SK-N-SH treated with all-trans-retinoic acid at 6 μM for 48 hours (cell line): Measurements from ENCODE around the gene HS6ST3.

Source experiments
- ATAC-seq: fragments of 200-7000 bp; cut with Tn5 transposase; 3 replicates; pipeline ENCODE4 v1.9.1; 2020; ENCODE audit warnings: mild to moderate bottlenecking, moderate library complexity
- ARNTL ChIP-seq: fragments of 450-650 bp; formaldehyde crosslinking; IDR thresholded peaks from 2 replicates; pipeline ENCODE4 v1.5.0; 2020; ENCODE audit warnings: low read depth, mild to moderate bottlenecking, moderate library complexity, borderline replicate concordance
- BACH2 ChIP-seq: fragments of 250-450 bp; sonication (Bioruptor Pico); IDR thresholded peaks from 2 replicates; pipeline ENCODE4 v1.9.0; 2021; ENCODE audit warnings: mild to moderate bottlenecking, borderline replicate concordance
- CSDC2 ChIP-seq: fragments of 250-450 bp; sonication (Bioruptor Pico); IDR thresholded peaks from 2 replicates; pipeline ENCODE4 v1.5.0; 2020; ENCODE audit warnings: mild to moderate bottlenecking, moderate library complexity
- ESRRG ChIP-seq: fragments of 250-450 bp; sonication (Bioruptor Pico); IDR thresholded peaks from 2 replicates; pipeline ENCODE4 v1.6.1; 2021; ENCODE audit warnings: mild to moderate bottlenecking
- GLIS3 ChIP-seq: fragments of 250-450 bp; sonication (Bioruptor Pico); IDR thresholded peaks from 2 replicates; pipeline ENCODE4 v1.5.0; 2020; ENCODE audit warnings: mild to moderate bottlenecking, moderate library complexity
- ISL1 ChIP-seq: fragments of 250-450 bp; sonication (Bioruptor Pico); IDR thresholded peaks from 2 replicates; pipeline ENCODE4 v2.1.2; 2022; ENCODE audit warnings: mild to moderate bottlenecking, moderate library complexity
- PPARA ChIP-seq: fragments of 250-450 bp; sonication (Bioruptor Pico); IDR thresholded peaks from 2 replicates; pipeline ENCODE4 v1.5.0; 2020; ENCODE audit warnings: mild to moderate bottlenecking, borderline replicate concordance
- RARB ChIP-seq: fragments of 250-450 bp; sonication (Bioruptor Pico); IDR thresholded peaks from 2 replicates; pipeline ENCODE4 v1.8.0; 2021; ENCODE audit warnings: mild to moderate bottlenecking, moderate library complexity
- SNAI2 ChIP-seq: fragments of 250-450 bp; sonication (Bioruptor Pico); IDR thresholded peaks from 2 replicates; pipeline ENCODE4 v1.5.0; 2020; ENCODE audit warnings: mild to moderate bottlenecking, moderate library complexity
- TOX ChIP-seq: fragments of 250-450 bp; sonication (Bioruptor Pico); IDR thresholded peaks from 2 replicates; pipeline ENCODE4 v1.8.0; 2021; ENCODE audit warnings: mild to moderate bottlenecking, moderate library complexity, borderline replicate concordance
- ZC3H10 ChIP-seq: fragments of 250-450 bp; sonication (Bioruptor Pico); IDR thresholded peaks from 2 replicates; pipeline ENCODE4 v1.5.1; 2021; ENCODE audit warnings: mild to moderate bottlenecking, moderate library complexity
- ZFP3 ChIP-seq: fragments of 250-450 bp; sonication (Bioruptor Pico); IDR thresholded peaks from 2 replicates; pipeline ENCODE4 v1.5.0; 2020; ENCODE audit warnings: mild to moderate bottlenecking, moderate library complexity
- ZFP30 ChIP-seq: fragments of 450-650 bp; formaldehyde crosslinking; IDR thresholded peaks from 2 replicates; pipeline ENCODE4 v1.5.0; 2022; ENCODE audit warnings: mild to moderate bottlenecking, moderate library complexity
- ZNF565 ChIP-seq: fragments of 450-650 bp; formaldehyde crosslinking; conservative IDR thresholded peaks from 2 replicates; pipeline ENCODE4 v1.5.0; 2020; ENCODE audit warnings: low read depth, mild to moderate bottlenecking, moderate library complexity
- ZNF70 ChIP-seq: fragments of 450-650 bp; formaldehyde crosslinking; IDR thresholded peaks from 2 replicates; pipeline ENCODE4 v1.5.0; 2020; ENCODE audit warnings: mild to moderate bottlenecking, moderate library complexity
- ZNF8 ChIP-seq: fragments of 450-650 bp; formaldehyde crosslinking; IDR thresholded peaks from 2 replicates; pipeline ENCODE4 v1.5.0; 2020; ENCODE audit warnings: mild to moderate bottlenecking, moderate library complexity
- TF ChIP-seq, protein P1 (sequence below): fragments of 250-450 bp; sonication (Bioruptor Pico); IDR thresholded peaks from 2 replicates; pipeline ENCODE4 v1.5.1; 2020; ENCODE audit warnings: low read depth, mild to moderate bottlenecking, moderate library complexity
- TF ChIP-seq, protein P2 (sequence below): fragments of 250-450 bp; sonication (Bioruptor Pico); IDR thresholded peaks from 2 replicates; pipeline ENCODE4 v1.8.0; 2020; ENCODE audit warnings: mild to moderate bottlenecking, moderate library complexity, borderline replicate concordance
- TF ChIP-seq, protein P3 (sequence below): fragments of 250-450 bp; sonication (Bioruptor Pico); IDR thresholded peaks from 2 replicates; pipeline ENCODE4 v1.5.0; 2020; ENCODE audit warnings: mild to moderate bottlenecking, moderate library complexity
- TF ChIP-seq, protein P4 (sequence below): fragments of 250-450 bp; sonication (Bioruptor Pico); IDR thresholded peaks from 2 replicates; pipeline ENCODE4 v1.8.0; 2021; ENCODE audit warnings: low read depth, mild to moderate bottlenecking, moderate library complexity, borderline replicate concordance
- TF ChIP-seq, protein P5 (sequence below): fragments of 250-450 bp; sonication (Bioruptor Pico); IDR thresholded peaks from 2 replicates; pipeline ENCODE4 v1.5.1; 2021; ENCODE audit warnings: mild to moderate bottlenecking, moderate library complexity

HS6ST3 gene

DNA sequence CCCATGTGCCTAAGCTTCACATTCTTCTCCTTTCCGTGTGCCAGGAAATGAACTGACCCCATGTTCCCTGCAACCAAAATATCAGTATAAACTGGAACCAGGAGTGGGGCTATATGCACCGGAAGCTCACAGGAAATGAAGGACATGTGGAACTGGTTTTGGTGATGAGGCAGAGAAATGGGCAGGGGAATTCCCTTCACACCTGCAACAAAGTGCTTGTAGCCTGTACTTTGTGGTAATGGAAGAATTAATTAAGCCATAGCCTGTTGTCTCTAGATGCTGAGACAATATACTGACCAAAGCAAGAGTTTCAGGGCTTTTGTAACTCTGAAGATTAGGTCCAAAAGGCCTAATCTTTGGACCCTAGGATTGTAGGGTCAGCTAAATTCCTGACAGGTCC lies 21.2 kb upstream of the HS6ST3 start:
- TF ChIP-seq ESRRG (CRISPR knock-in tag) (no peak), CSDC2 (CRISPR knock-in tag) (no peak)
- no peak for ATAC-seq

DNA sequence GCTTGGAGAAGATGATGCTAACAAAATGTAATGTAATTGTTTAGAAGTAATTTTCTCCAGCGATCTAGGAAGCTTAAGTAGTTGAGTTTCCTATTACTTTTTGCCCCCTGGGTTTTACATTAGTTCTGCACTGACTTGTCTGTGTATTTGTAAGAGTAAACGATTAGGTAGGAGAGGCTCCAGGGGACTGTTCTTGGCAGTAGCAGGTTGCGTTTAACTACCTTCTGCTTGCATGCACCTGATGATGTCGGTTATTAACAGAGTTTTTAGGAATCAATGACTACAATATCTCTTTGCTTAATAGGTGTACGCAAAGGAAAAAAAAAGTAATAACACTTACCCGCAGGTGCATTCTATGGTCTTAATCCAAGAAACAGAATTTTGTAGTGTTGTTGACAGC lies 18.4 kb upstream of the HS6ST3 start:
- ATAC-seq = no peak

DNA sequence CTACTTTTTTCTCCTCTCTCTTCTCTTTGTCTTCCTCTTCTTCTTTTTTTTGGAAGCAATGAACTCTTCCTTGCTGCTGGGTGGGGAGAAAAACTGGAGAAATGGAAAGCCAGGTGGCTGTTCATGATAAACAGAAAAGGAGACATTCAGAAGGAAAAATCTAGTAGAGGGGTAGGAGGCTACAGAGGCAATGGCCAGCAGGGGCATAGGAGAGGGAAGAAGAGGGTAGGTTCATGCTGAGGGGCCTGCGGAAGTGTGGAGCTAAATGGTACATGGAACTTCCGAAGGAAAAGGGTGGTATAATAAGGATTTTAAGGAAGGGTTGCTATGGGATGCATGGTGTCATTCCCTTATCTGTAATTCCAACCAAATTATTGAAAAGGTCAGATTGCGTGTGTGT lies 17.5 kb upstream of the HS6ST3 start:
- ATAC-seq = no peak
- TF ChIP-seq RARB (CRISPR knock-in tag) = no peak
- TF ChIP-seq ZFP3 = no peak
- no peak for TF ChIP-seq ZFP30 (CRISPR knock-in tag)
- no peak for TF ChIP-seq CSDC2 (CRISPR knock-in tag)
- no peak for TF ChIP-seq BACH2 (CRISPR knock-in tag)
- TF ChIP-seq ISL1 (CRISPR knock-in tag) = no peak

More for the DNA sequence above, 18.4 kb upstream of the HS6ST3 start:
- TF ChIP-seq, protein P1, sequence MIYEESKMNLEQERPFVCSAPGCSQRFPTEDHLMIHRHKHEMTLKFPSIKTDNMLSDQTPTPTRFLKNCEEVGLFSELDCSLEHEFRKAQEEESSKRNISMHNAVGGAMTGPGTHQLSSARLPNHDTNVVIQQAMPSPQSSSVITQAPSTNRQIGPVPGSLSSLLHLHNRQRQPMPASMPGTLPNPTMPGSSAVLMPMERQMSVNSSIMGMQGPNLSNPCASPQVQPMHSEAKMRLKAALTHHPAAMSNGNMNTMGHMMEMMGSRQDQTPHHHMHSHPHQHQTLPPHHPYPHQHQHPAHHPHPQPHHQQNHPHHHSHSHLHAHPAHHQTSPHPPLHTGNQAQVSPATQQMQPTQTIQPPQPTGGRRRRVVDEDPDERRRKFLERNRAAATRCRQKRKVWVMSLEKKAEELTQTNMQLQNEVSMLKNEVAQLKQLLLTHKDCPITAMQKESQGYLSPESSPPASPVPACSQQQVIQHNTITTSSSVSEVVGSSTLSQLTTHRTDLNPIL (CRISPR knock-in tag) = no peak
- TF ChIP-seq TOX = no peak
- TF ChIP-seq ZNF8 (CRISPR knock-in tag) = no peak
- no peak for TF ChIP-seq SNAI2 (CRISPR knock-in tag)
- TF ChIP-seq ZFP30 (CRISPR knock-in tag) = no peak
- TF ChIP-seq PPARA (CRISPR knock-in tag) = no peak
- no peak for TF ChIP-seq GLIS3 (CRISPR knock-in tag)
- no peak for TF ChIP-seq ZFP3
- TF ChIP-seq ESRRG (CRISPR knock-in tag) = no peak
- TF ChIP-seq ISL1 (CRISPR knock-in tag) = no peak
- TF ChIP-seq, protein P2, sequence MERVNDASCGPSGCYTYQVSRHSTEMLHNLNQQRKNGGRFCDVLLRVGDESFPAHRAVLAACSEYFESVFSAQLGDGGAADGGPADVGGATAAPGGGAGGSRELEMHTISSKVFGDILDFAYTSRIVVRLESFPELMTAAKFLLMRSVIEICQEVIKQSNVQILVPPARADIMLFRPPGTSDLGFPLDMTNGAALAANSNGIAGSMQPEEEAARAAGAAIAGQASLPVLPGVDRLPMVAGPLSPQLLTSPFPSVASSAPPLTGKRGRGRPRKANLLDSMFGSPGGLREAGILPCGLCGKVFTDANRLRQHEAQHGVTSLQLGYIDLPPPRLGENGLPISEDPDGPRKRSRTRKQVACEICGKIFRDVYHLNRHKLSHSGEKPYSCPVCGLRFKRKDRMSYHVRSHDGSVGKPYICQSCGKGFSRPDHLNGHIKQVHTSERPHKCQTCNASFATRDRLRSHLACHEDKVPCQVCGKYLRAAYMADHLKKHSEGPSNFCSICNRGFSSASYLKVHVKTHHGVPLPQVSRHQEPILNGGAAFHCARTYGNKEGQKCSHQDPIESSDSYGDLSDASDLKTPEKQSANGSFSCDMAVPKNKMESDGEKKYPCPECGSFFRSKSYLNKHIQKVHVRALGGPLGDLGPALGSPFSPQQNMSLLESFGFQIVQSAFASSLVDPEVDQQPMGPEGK (CRISPR knock-in tag) = no peak
- TF ChIP-seq, protein P3, sequence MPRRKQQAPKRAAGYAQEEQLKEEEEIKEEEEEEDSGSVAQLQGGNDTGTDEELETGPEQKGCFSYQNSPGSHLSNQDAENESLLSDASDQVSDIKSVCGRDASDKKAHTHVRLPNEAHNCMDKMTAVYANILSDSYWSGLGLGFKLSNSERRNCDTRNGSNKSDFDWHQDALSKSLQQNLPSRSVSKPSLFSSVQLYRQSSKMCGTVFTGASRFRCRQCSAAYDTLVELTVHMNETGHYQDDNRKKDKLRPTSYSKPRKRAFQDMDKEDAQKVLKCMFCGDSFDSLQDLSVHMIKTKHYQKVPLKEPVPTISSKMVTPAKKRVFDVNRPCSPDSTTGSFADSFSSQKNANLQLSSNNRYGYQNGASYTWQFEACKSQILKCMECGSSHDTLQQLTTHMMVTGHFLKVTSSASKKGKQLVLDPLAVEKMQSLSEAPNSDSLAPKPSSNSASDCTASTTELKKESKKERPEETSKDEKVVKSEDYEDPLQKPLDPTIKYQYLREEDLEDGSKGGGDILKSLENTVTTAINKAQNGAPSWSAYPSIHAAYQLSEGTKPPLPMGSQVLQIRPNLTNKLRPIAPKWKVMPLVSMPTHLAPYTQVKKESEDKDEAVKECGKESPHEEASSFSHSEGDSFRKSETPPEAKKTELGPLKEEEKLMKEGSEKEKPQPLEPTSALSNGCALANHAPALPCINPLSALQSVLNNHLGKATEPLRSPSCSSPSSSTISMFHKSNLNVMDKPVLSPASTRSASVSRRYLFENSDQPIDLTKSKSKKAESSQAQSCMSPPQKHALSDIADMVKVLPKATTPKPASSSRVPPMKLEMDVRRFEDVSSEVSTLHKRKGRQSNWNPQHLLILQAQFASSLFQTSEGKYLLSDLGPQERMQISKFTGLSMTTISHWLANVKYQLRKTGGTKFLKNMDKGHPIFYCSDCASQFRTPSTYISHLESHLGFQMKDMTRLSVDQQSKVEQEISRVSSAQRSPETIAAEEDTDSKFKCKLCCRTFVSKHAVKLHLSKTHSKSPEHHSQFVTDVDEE = no peak
- TF ChIP-seq, protein P4, sequence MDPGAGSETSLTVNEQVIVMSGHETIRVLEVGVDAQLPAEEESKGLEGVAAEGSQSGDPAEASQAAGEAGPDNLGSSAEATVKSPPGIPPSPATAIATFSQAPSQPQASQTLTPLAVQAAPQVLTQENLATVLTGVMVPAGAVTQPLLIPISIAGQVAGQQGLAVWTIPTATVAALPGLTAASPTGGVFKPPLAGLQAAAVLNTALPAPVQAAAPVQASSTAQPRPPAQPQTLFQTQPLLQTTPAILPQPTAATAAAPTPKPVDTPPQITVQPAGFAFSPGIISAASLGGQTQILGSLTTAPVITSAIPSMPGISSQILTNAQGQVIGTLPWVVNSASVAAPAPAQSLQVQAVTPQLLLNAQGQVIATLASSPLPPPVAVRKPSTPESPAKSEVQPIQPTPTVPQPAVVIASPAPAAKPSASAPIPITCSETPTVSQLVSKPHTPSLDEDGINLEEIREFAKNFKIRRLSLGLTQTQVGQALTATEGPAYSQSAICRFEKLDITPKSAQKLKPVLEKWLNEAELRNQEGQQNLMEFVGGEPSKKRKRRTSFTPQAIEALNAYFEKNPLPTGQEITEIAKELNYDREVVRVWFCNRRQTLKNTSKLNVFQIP = no peak
- no peak for TF ChIP-seq ARNTL (CRISPR knock-in tag)
- no peak for TF ChIP-seq ZNF565 (CRISPR knock-in tag)
- TF ChIP-seq, all 23 proteins: peak for 0

DNA sequence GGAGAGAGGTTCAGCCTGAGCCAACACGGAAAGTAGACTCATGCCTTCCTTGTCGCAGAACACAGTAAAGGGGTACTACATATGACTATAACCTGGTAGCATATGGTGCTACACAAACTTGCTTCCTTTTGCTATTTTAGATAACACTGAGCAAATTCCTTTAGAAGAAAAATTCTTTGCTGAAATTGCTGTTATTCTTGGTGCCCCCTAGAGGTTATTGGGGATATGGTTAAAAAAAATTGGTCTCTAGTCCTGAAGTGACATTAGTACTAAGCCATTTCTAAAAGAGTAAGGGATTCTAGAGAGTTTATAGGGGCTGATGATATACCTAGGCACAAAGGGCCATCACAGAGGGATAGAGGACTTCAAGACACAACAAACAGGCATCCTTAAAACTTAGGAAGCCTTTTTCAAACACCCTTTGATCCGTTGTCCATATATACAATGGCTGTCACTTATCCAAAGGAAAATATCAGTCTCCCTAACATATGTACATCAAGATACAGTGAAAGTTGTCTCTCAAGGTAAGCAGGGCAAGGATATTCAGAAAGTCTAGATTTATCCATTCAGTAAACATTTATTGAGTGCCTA lies 13.9 kb upstream of the HS6ST3 start:
- TF ChIP-seq SNAI2 (CRISPR knock-in tag) = no peak
- TF ChIP-seq TOX = no peak
- TF ChIP-seq ZFP30 (CRISPR knock-in tag) = no peak
- TF ChIP-seq, protein P3 = no peak
- TF ChIP-seq ZNF565 (CRISPR knock-in tag) = no peak
- TF ChIP-seq, protein P5, sequence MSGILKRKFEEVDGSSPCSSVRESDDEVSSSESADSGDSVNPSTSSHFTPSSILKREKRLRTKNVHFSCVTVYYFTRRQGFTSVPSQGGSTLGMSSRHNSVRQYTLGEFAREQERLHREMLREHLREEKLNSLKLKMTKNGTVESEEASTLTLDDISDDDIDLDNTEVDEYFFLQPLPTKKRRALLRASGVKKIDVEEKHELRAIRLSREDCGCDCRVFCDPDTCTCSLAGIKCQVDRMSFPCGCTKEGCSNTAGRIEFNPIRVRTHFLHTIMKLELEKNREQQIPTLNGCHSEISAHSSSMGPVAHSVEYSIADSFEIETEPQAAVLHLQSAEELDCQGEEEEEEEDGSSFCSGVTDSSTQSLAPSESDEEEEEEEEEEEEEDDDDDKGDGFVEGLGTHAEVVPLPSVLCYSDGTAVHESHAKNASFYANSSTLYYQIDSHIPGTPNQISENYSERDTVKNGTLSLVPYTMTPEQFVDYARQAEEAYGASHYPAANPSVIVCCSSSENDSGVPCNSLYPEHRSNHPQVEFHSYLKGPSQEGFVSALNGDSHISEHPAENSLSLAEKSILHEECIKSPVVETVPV (CRISPR knock-in tag) = no peak
- TF ChIP-seq GLIS3 (CRISPR knock-in tag) = no peak
- TF ChIP-seq ZC3H10 = no peak
- TF ChIP-seq, protein P1 (CRISPR knock-in tag) = no peak
- no peak for TF ChIP-seq CSDC2 (CRISPR knock-in tag)
- TF ChIP-seq ESRRG (CRISPR knock-in tag) = no peak
- TF ChIP-seq ZNF70 (CRISPR knock-in tag) = no peak
- TF ChIP-seq ZFP3 = no peak
- TF ChIP-seq ARNTL (CRISPR knock-in tag) = no peak
- peak; percentile 63 for ATAC-seq
